Neural progenitor cell (in vitro differentiated cells): ENCODE data around the gene TLE6. TPM values are rescaled to one million over a fixed set of nuclear protein-coding genes. Genes with fewer than 3 reads are reported as not detected.

Experiments
- DNase-seq: peaks from one replicate; pipeline ENCODE4 v3.0.0-alpha.2; 2016; ENCODE audit warnings: low spot score
- H2AFZ ChIP-seq: fragments of 200-600 bp; sonication (generic); replicated peaks from 2 replicates; pipeline ENCODE4 v1.6.1; 2016; ENCODE audit warnings: antibody characterized with exemption
- H3F3A ChIP-seq: fragments of 200-600 bp; sonication (generic); 2 replicates; pipeline ENCODE4 v1.6.1; 2016; ENCODE audit warnings: antibody characterized with exemption, low read depth
- H3K27ac ChIP-seq: fragments of 200-600 bp; sonication (generic); 2 replicates; pipeline ENCODE4 v1.5.1; 2016; ENCODE audit warnings: mild to moderate bottlenecking
- H3K27me3 ChIP-seq: fragments of 200-600 bp; sonication (generic); 2 replicates; pipeline ENCODE4 v1.6.1; 2016; ENCODE audit warnings: mild to moderate bottlenecking, moderate library complexity
- H3K36me3 ChIP-seq: fragments of 200-600 bp; sonication (generic); 2 replicates; pipeline ENCODE4 v1.5.1; 2016
- H3K4me1 ChIP-seq: fragments of 200-600 bp; sonication (generic); 2 replicates; pipeline ENCODE4 v1.6.1; 2016; ENCODE audit warnings: mixed run types
- H3K4me2 ChIP-seq: fragments of 200-600 bp; sonication (generic); 2 replicates; pipeline ENCODE4 v1.6.1; 2016
- H3K4me3 ChIP-seq: fragments of 200-600 bp; sonication (generic); 2 replicates; pipeline ENCODE4 v1.5.1; 2016
- H3K79me2 ChIP-seq: fragments of 200-600 bp; sonication (generic); 2 replicates; pipeline ENCODE4 v1.6.1; 2016; ENCODE audit warnings: low read depth
- H3K9ac ChIP-seq: fragments of 200-600 bp; sonication (generic); 2 replicates; pipeline ENCODE4 v1.6.1; 2016
- H3K9me3 ChIP-seq: fragments of 200-600 bp; sonication (generic); 2 replicates; pipeline ENCODE4 v1.5.1; 2016; ENCODE audit warnings: low read depth
- H4K20me1 ChIP-seq: fragments of 200-600 bp; sonication (generic); 2 replicates; pipeline ENCODE4 v1.6.1; 2016; ENCODE audit warnings: low read depth
- H3K27ac Mint-ChIP-seq: 3 replicates; pipeline ENCODE4 v1.8.0; 2021; ENCODE audit warnings: mixed read lengths
- H3K27me3 Mint-ChIP-seq: 2 replicates; pipeline ENCODE4 v1.8.0; 2022; ENCODE audit warnings: low read depth, mild to moderate bottlenecking, inconsistent platforms, moderate library complexity, mixed read lengths; ENCODE audit not compliant: insufficient read depth
- H3K36me3 Mint-ChIP-seq: 3 replicates; pipeline ENCODE4 v1.8.0; 2021; ENCODE audit warnings: mixed read lengths
- H3K4me1 Mint-ChIP-seq: 3 replicates; pipeline ENCODE4 v1.8.0; 2021; ENCODE audit warnings: mixed read lengths
- H3K4me3 Mint-ChIP-seq: 3 replicates; pipeline ENCODE4 v1.8.0; 2021; ENCODE audit warnings: mild to moderate bottlenecking, moderate library complexity, mixed read lengths
- H3K9me3 Mint-ChIP-seq: 3 replicates; pipeline ENCODE4 v1.8.0; 2020; ENCODE audit warnings: mixed read lengths
- CTCF ChIP-seq: fragments of 200-600 bp; sonication (generic); IDR thresholded peaks from 2 replicates; pipeline ENCODE4 v1.5.1; 2017; ENCODE audit warnings: antibody characterized with exemption, mild to moderate bottlenecking
- EZH2 ChIP-seq: fragments of 200-600 bp; sonication (generic); IDR thresholded peaks from 2 replicates; pipeline ENCODE4 v1.6.1; 2017; ENCODE audit warnings: antibody characterized with exemption, mild to moderate bottlenecking, moderate library complexity
- EZH2phosphoT487 ChIP-seq: fragments of 200-600 bp; sonication (generic); IDR thresholded peaks from 2 replicates; pipeline ENCODE4 v1.6.1; 2017; ENCODE audit warnings: antibody characterized with exemption
- total RNA-seq: library from RNA; depleted of rRNA; stranded (reverse); fragments of >200 nt; gene quantifications from 2 replicates; pipeline ENCODE4 v1.2.3, GENCODE V29; 2015; ENCODE audit warnings: low replicate concordance

Gene TLE6
- total RNA-seq, 1 donor from 2014 or later: 0.22 TPM

DNA sequence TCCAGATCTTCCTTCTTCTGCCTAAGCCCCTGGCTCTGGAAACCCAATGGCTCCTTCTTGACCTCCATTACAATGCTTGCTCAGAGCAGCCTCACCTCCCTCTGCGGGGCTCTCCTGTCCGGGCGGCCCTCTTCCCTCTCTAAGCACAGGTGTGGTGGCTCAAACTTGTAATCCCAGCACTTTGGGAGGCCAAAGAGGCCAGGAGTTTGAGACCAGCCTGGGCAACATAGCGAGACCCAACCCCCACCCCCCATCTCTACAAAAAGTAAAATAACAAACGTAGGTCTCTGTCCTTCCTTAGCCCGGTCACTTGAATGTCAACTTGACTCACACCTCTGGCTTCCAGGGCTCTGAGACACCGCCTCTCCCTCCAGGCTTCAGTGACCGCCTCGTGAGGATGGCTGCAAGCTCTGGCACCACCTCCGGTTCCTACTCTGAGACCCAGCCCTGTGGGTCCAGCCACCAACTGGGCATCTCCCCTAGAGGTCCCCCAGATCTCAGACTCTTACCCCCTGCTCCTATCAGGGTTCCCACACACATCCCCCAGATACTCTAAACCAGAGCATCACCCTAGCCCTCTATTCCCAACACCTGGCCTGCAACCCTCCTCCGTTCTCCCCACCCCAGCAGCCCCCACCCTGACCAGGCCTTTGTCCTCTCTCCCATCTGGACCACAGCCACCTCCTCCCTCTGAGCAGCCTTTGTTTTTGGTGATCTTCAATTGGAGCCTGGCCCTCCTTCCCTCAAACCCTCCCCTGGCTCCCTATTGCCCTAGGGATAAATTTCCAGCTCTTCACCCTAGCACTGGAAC lies 56.4 kb downstream of the TLE6 start:
- Histone ChIP-seq H4K20me1 (peaks cover 26% of the 10 kb centered on the region), H3K9ac (no peak overlapping the region), H3K27me3 (peaks cover 83% of the 10 kb centered on the region), H2AFZ (no peak overlapping the region), H3K27ac (no peak overlapping the region), H3K4me2 (peak overlapping the region; percentile 75), H3K36me3 (no peaks in the 10 kb centered on the region), H3K9me3 (no peaks in the 10 kb centered on the region), H3K4me3 (no peak overlapping the region), H3K4me1 (peaks cover 20% of the 10 kb centered on the region), H3K79me2 (no peaks in the 10 kb centered on the region), H3F3A (peaks cover 27% of the 10 kb centered on the region)
- no peak for DNase-seq
- peaks cover 32% of the 10 kb centered on the region for H3K4me1 Mint-ChIP-seq
- no peaks in the 10 kb centered on the region for H3K36me3 Mint-ChIP-seq
- H3K27me3 Mint-ChIP-seq: peaks cover 72% of the 10 kb centered on the region
- H3K27ac Mint-ChIP-seq: no peak overlapping the region
- peaks cover 5% of the 10 kb centered on the region for H3K9me3 Mint-ChIP-seq
- H3K4me3 Mint-ChIP-seq: peak overlapping the region; percentile 84
- TF ChIP-seq CTCF (no peak), EZH2 (no peak), EZH2phosphoT487 (no peak)

DNA sequence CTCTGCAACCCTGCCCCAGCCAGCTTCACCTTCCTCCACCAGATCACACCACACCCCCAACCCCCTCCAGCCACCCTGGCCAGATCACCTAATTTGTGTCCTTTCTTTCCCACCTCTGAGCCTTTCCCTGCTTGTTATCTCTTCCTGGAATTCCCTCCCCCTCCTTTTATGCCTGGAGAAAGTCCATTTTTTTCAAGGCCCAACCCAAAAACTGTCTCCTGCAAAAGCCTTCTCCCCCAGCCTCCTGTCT lies 57.0 kb downstream of the TLE6 start:
- DNase-seq: no peak
- H3K36me3 Mint-ChIP-seq: no peaks in the 10 kb centered on the region
- Histone ChIP-seq H4K20me1 (peaks cover 26% of the 10 kb centered on the region), H3K9me3 (no peaks in the 10 kb centered on the region), H3K27ac (no peak overlapping the region), H3K4me2 (peak overlapping the region; percentile 75), H3K4me1 (peaks cover 20% of the 10 kb centered on the region), H3K79me2 (no peaks in the 10 kb centered on the region), H3K36me3 (no peaks in the 10 kb centered on the region), H3K9ac (no peak overlapping the region), H3K27me3 (peaks cover 83% of the 10 kb centered on the region), H3K4me3 (peak overlapping the region; percentile 40), H3F3A (peaks cover 27% of the 10 kb centered on the region), H2AFZ (no peak overlapping the region)
- H3K4me3 Mint-ChIP-seq: peak overlapping the region; percentile 84
- H3K4me1 Mint-ChIP-seq: peaks cover 32% of the 10 kb centered on the region
- H3K9me3 Mint-ChIP-seq: peaks cover 5% of the 10 kb centered on the region
- H3K27ac Mint-ChIP-seq: no peak overlapping the region
- no peak for TF ChIP-seq CTCF
- no peak for TF ChIP-seq EZH2phosphoT487
- TF ChIP-seq EZH2: no peak
- H3K27me3 Mint-ChIP-seq: peaks cover 76% of the 10 kb centered on the region

- no peak for TF ChIP-seq CTCF
- peak; percentile 47 for TF ChIP-seq EZH2
- no peak for TF ChIP-seq EZH2phosphoT487
- H3K27ac Mint-ChIP-seq: no peak overlapping the region
- peak overlapping the region; percentile 84 for H3K4me3 Mint-ChIP-seq
- no peaks in the 10 kb centered on the region for H3K9me3 ChIP-seq
- peaks cover 83% of the 10 kb centered on the region for H3K27me3 ChIP-seq
- peaks cover 76% of the 10 kb centered on the region for H3K27me3 Mint-ChIP-seq
- no peak overlapping the region for H2AFZ ChIP-seq
- peaks cover 27% of the 10 kb centered on the region for H3F3A ChIP-seq
- H3K4me3 ChIP-seq: peak overlapping the region; percentile 40
- no peaks in the 10 kb centered on the region for H3K36me3 ChIP-seq
- peaks cover 34% of the 10 kb centered on the region for H3K4me1 Mint-ChIP-seq
- no peak overlapping the region for H3K9ac ChIP-seq
- DNase-seq: peak; percentile 62
- H3K79me2 ChIP-seq: no peaks in the 10 kb centered on the region
- peaks cover 23% of the 10 kb centered on the region for H4K20me1 ChIP-seq
- H3K27ac ChIP-seq: no peak overlapping the region
- H3K4me2 ChIP-seq: peak overlapping the region; percentile 75
- peaks cover 17% of the 10 kb centered on the region for H3K4me1 ChIP-seq
- peaks cover 5% of the 10 kb centered on the region for H3K9me3 Mint-ChIP-seq
- no peaks in the 10 kb centered on the region for H3K36me3 Mint-ChIP-seq
Observed at GRCh38 chr19:3034656-3035541, 57.5 kb downstream of the TLE6 start.
